SJSA1 (cell line): ENCODE results near the gene CDKN2A. TPM values are rescaled to one million over a fixed set of nuclear protein-coding genes. Genes with fewer than 3 reads are reported as not detected.

Experiments
- DNase-seq, 2 experiments: peaks; one replicate each; pipeline ENCODE4 v3.0.0-alpha.2; 2015 to 2020; ENCODE audit warnings: low spot score in 2 of 2, low read depth in 1 of 2
- H3K27ac ChIP-seq: fragments of 250-450 bp; sonication (Bioruptor Pico); 2 replicates; pipeline ENCODE4 v1.5.1; 2020; ENCODE audit warnings: mild to moderate bottlenecking, moderate library complexity
- H3K27me3 ChIP-seq: fragments of 250-450 bp; sonication (Bioruptor Pico); replicated peaks from 2 replicates; pipeline ENCODE4 v1.5.1; 2020; ENCODE audit warnings: mild to moderate bottlenecking, moderate library complexity
- H3K36me3 ChIP-seq: fragments of 250-450 bp; sonication (Bioruptor Pico); 2 replicates; pipeline ENCODE4 v1.5.1; 2020; ENCODE audit warnings: mild to moderate bottlenecking
- H3K4me1 ChIP-seq: fragments of 250-450 bp; sonication (Bioruptor Pico); replicated peaks from 2 replicates; pipeline ENCODE4 v1.6.1; 2021; ENCODE audit warnings: mild to moderate bottlenecking
- H3K4me3 ChIP-seq: fragments of 250-450 bp; sonication (Bioruptor Pico); 2 replicates; pipeline ENCODE4 v1.5.1; 2020; ENCODE audit warnings: mild to moderate bottlenecking
- H3K9me3 ChIP-seq: fragments of 250-450 bp; sonication (Bioruptor Pico); replicated peaks from 2 replicates; pipeline ENCODE4 v1.5.1; 2020; ENCODE audit warnings: mild to moderate bottlenecking
- total RNA-seq: library from RNA; depleted of rRNA; stranded (reverse); fragments of >200 nt; shearing (Covaris generic); gene quantifications from 2 replicates; pipeline ENCODE4 v1.2.3, GENCODE V29; 2014

Gene CDKN2A
- total RNA-seq, 1 experiment from 2014 or later: 198 TPM

DNA sequence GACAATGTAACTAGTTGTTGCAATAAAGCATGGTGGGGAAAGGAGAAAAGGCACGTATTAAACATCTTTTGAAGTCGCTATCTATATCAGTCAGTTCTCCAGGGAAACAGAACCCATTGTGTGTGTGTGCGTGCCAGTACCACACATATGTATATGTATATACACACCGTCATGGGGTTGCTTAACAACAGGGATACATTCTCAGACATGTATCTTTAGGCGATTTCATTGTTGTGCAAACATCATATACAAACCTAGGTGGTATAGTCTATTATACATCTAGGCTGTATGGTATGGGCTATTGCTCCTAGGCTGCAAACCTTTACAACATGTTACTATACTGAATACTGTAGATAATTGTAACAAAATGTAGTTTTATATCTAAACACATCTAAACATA, 2.7 kb upstream of the CDKN2A start:
- H3K4me1 ChIP-seq: peaks cover 23% of the 10 kb centered on the region
- H3K4me3 ChIP-seq: peak overlapping the region; percentile 80
- peaks cover 29% of the 10 kb centered on the region for H3K36me3 ChIP-seq
- H3K27ac ChIP-seq: 0 out of 2 replicates have a peak overlapping the region, but pooled peaks have one; percentile 94
- no peaks in the 10 kb centered on the region for H3K9me3 ChIP-seq
- no peak for DNase-seq
- H3K27me3 ChIP-seq: no peaks in the 10 kb centered on the region

DNA sequence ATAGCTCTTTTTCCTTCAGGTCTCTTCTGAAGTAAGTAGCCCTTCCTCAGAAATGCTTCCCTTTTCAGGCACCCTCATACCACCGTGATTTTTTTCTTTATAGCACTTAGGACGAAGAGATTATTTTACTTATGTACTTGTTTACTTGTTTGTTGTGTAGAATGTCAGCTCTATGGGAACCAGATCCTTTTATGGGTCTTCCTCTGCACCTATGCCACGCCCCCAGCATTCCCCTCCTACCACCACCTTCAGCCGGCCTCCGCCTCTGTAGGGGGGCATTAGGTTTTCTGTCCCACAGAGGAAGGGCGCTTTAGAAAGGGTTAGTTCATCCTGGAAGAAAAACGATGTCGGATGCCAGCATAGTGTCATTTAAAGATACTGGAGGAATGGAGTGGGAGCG, 2.2 kb upstream of the CDKN2A start:
- H3K4me3 ChIP-seq: peak overlapping the region; percentile 80
- no peaks in the 10 kb centered on the region for H3K27me3 ChIP-seq
- H3K4me1 ChIP-seq: peaks cover 23% of the 10 kb centered on the region
- peaks cover 29% of the 10 kb centered on the region for H3K36me3 ChIP-seq
- no peaks in the 10 kb centered on the region for H3K9me3 ChIP-seq
- H3K27ac ChIP-seq: peak overlapping the region; percentile 94
- DNase-seq: peak in 1 of 2 experiments; percentile 51

DNA sequence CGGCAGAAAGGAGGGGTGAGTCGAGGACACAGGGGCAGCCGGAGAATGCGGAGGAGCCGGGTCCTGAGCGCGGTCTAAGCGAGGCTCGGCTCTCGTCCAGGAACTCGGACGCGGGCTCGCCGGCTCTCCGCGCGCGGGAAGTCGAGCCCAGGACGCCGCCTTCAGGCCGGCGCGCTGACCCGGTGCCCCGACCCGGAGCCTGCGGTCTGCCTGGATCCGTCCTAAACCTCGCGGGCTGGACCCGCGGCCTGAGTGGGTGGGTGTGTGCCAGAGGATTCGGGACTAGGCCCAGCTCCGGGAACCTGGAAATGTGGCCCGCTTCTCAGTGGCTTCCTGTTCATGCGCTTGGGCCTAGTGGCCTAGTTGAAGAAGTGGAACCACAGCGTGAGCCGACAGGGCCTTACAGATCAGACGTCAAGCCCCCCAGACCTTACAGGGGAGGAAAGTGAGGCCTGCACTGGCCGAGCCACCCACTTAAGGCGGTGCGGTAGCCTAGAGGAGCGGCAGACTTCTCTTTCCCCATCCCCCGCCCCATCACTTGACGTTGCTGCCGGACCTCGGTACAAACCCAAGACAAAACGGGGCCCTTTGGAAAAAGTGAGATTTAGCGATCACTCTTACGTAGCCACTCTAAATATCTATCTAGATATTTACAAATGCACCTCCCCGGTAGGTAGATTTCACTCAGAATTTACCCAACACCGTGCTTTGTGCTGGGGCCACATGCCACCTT, 1.6 kb upstream of the CDKN2A start:
- no peaks in the 10 kb centered on the region for H3K9me3 ChIP-seq
- H3K27ac ChIP-seq: peak overlapping the region; percentile 94
- peaks cover 23% of the 10 kb centered on the region for H3K4me1 ChIP-seq
- H3K36me3 ChIP-seq: peaks cover 29% of the 10 kb centered on the region
- H3K27me3 ChIP-seq: no peaks in the 10 kb centered on the region
- H3K4me3 ChIP-seq: peak overlapping the region; percentile 80
- peak; percentile 48 to 58 for DNase-seq

DNA sequence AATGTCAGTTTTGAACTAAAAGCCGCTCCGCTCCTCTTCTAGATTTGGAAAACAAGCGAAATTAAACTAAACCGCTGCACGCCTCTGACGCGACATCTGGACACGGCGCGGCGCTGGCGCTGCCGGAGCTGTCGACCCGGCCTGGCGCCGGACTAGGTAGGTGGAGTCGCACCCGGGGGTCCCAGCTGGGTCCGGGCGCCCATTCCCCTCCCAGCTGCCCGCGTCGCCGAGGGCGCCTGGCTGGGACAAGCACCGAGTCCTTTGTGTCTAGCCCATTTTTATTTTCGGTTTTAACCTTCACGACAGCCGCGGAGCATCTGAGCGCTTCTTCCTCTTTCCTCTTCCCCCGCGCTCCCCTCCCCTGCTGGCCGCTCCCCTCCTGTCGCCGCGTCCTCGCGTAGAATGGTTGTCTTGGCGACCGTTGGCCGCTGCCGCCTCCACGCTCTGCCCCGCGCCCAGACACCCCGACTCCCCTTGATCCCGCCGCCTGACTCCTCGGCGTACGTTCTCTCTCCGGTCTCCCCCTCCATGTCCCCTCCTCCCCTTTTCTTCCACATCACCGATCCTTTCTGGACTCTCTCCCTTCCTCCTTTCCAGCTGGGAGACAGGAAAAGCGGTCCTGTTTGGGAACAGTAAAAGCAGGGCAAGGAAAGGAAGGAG, 944 bp upstream of the CDKN2A start:
- H3K9me3 ChIP-seq: no peaks in the 10 kb centered on the region
- no peaks in the 10 kb centered on the region for H3K27me3 ChIP-seq
- H3K27ac ChIP-seq: peak overlapping the region; percentile 94
- peak overlapping the region; percentile 80 for H3K4me3 ChIP-seq
- DNase-seq: peak; percentile 73 to 74
- peaks cover 32% of the 10 kb centered on the region for H3K36me3 ChIP-seq
- H3K4me1 ChIP-seq: peaks cover 23% of the 10 kb centered on the region

DNA sequence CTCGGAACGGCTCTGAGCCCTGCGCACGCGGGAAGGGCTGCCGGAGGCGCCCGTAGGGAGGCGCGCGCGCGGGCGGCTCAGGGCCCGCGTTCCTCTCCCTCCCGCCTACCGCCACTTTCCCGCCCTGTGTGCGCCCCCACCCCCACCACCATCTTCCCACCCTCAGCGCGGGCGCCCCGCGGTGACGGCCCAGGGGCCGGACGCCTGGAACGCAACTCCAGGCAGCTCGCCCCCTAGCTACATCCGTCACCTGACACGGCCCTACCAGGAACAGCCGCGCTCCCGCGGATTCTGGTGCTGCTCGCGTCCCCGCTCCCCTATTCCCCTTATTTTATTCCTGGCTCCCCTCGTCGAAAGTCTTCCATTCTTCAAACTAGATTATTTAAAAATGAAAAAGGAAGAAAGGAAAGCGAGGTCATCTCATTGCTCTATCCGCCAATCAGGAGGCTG, 389 bp upstream of the CDKN2A start, which contains the start of gene CDKN2B-AS1:
Gene CDKN2B-AS1, plus strand, starts transcription at position 236 of the 450 bp plus-strand sequence.
- Histone ChIP-seq H3K4me3 (peak within 1 kb of the TSS; percentile 80), H3K27me3 (no peaks in the 10 kb centered on the region), H3K36me3 (peaks cover 35% of the 10 kb centered on the region), H3K4me1 (peaks cover 23% of the 10 kb centered on the region), H3K27ac (peak within 1 kb of the TSS; percentile 94), H3K9me3 (no peaks in the 10 kb centered on the region)
- DNase-seq: peak; percentile 80

DNA sequence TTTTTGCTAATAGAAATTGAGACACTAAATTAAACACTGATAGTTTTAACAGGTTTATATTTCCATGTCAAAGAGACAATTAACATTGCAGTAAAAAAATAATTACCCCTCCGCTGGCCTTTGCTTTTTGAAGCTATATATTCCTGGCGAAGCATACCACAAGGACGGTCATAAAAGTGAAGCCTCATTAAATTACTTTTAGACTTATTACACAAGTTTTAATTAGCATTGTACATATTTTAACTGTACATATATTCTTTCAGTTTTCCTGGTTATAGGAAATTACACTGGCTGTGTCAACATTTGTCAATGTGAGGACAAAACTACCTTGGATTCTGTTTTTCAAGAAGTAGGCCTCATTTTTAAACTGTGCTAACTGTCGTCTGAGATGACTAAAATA, 1.2 kb downstream of the CDKN2A start:
- H3K9me3 ChIP-seq: no peaks in the 10 kb centered on the region
- H3K27me3 ChIP-seq: no peaks in the 10 kb centered on the region
- peaks cover 38% of the 10 kb centered on the region for H3K36me3 ChIP-seq
- DNase-seq: no peak
- H3K4me3 ChIP-seq: peak overlapping the region; percentile 80
- peaks cover 32% of the 10 kb centered on the region for H3K4me1 ChIP-seq
- H3K27ac ChIP-seq: peak overlapping the region; percentile 77

DNA sequence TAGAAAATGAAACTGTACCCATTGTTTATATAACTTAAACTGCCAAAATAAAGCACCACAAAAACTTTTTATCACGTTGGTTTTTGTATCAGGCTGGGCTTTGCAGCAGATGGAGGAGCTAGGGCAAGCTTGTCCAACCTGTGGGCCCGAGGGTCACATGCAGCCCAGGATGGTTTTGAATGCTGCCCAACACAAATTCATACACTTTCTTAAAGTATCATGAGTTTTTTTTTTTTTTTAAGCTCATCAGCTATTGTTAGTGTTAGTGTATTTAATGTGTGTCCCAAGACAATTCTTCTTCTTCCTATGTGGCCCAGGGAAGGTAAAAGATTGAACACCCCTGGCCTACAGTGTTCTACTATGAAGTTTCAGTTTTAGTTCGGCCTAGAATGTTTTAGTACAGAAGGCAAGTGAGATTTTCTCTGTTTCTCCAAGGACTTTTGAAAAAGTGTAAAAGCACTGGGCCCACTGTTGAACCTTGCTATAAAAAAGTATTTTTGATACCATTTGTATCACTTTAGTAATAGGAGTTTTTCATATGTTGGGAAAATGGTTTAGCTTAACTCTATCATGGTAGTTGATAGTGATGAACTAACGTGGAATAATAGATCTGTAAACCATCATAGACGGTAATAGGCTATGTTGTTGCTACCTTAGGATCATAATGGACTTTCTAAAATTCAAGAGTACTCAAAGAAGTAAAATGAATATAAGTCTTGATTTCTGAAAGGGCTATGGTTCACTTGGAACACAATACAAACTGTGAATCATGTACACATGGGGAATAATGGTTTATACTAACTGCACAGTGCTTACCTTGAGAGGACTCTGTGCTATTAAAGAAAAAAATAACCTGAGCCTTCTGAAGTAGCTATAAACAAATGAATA, 2.9 kb downstream of the CDKN2A start:
- peaks cover 24% of the 10 kb centered on the region for H3K36me3 ChIP-seq
- H3K27me3 ChIP-seq: no peaks in the 10 kb centered on the region
- H3K4me1 ChIP-seq: peaks cover 18% of the 10 kb centered on the region
- peak overlapping the region; percentile 80 for H3K4me3 ChIP-seq
- DNase-seq: peak in 1 of 2 experiments; percentile 65
- peak overlapping the region; percentile 77 for H3K27ac ChIP-seq
- H3K9me3 ChIP-seq: no peaks in the 10 kb centered on the region

DNA sequence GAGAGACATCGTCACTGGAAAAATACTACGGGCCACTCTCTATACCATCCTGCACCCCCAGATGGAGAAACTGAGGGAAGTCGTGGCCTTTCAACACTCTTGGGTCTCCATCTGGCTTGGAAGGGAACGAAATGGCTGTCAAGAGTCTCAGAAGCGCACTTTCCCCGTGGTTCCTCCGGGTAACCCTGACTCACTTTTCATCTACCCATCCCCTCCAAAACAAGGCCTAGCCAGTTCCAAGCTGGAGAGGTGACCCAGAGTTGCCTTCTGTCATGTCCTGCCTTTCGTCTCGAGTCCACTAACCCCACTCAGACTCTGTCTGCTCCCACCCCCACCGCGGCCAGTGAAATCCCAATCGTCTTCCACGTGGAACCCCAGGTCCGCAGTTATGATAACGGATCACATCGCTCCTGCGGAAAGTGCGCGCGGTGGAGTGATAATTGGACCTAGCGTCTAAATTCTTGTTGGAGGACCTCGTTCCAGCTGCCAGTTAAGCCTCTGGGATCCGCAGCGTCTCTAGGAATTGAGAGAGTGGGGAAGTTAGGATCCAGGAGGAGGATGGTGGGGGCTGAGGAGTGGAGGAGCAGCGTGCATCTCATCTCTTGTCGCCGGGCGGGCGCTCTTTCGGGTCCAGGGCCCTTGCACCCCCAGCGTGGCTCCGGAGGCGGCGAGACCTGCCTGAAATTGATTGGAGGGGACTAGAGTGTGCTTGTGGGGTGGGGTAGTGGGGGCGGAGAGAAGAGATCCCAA, 4.6 kb downstream of the CDKN2A start:
- Histone ChIP-seq H3K27ac (no peak overlapping the region), H3K27me3 (no peaks in the 10 kb centered on the region), H3K4me3 (no peak overlapping the region), H3K4me1 (peaks cover 18% of the 10 kb centered on the region), H3K9me3 (no peaks in the 10 kb centered on the region), H3K36me3 (peaks cover 16% of the 10 kb centered on the region)
- DNase-seq: no peak

DNA sequence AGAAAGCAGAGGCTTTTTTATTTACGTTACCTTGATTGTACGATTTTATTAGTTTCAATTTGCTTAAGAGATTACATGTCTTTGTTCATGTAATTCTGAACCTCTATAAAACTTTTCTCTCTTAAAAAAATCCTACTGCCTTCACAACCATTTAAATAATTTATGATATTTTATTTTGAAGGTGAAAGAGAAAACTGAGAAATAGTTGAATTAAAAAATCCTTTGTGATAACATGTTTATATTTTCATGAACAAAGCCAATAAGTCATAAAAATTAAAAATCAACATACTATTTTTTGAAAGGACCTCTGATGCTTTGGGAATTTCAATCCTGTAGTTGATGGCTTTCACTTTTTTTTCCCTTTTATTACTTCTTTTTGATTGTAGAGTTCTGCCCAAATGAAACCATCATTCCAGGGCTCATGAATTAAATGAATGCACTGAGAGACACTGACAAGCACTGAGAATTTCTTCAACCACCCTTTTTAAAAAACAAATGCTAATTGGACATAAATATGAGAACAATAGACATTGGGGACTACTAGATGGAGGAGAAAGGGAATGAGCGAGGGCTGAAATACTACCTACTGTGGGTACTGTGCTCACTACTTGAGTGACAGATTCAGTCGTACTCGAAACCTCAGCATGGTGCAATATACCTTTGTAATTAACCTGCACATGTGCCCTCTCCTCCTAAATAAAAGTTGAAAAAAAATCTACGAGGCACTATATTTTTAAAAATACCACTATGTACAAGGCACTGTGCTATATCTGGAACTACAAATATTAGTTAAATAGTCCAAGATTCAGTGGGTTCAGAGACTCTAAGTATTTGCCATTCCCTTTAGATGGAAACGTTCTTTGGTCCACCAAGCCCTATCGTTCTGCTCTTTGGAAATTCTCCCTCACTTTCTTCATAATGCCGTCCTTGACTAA, 5.9 kb downstream of the CDKN2A start:
- DNase-seq: peak in 1 of 2 experiments; percentile 53

DNA sequence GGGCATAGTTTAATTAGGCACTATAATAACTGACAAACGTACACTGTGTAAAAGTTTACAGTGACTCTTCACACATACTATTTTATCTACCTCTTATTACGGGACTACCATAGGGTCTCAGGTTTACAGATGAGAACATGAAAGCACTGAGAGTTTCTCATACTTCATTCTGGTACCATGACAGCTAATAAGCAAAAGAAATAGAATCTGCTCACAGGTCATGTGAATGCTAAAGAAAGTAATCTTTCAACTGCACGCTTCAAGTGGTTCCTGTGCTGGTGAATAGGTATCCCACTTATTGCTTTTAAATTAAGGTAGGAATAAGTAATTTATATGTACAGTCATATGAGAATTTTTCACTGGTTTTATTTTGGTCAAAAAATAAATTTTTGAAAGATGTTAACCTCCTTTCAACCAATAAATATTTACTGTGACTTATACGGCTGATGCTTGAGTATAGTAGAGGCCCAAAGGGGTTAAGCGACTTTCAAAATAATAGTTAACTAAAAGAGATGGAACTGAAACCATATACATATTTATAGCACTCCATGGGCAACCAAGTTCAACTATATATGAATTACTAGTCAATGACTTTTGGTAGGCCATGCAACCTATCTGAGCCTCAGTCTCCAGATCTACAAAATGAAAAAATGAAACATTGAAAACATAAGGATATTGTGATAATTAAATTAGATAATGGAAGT, 8.1 kb downstream of the CDKN2A start:
- DNase-seq: no peak
- no peaks in the 10 kb centered on the region for H3K27me3 ChIP-seq
- peaks cover 18% of the 10 kb centered on the region for H3K4me1 ChIP-seq
- no peaks in the 10 kb centered on the region for H3K9me3 ChIP-seq
- H3K27ac ChIP-seq: peak overlapping the region; percentile 81
- no peak overlapping the region for H3K4me3 ChIP-seq
- peaks cover 12% of the 10 kb centered on the region for H3K36me3 ChIP-seq

More for the DNA sequence above, 5.9 kb downstream of the CDKN2A start:
- peaks cover 18% of the 10 kb centered on the region for H3K4me1 ChIP-seq
- peak overlapping the region; percentile 81 for H3K27ac ChIP-seq
- no peaks in the 10 kb centered on the region for H3K9me3 ChIP-seq
- H3K36me3 ChIP-seq: peaks cover 14% of the 10 kb centered on the region
- no peaks in the 10 kb centered on the region for H3K27me3 ChIP-seq
- peak overlapping the region; percentile 17 for H3K4me3 ChIP-seq

DNA sequence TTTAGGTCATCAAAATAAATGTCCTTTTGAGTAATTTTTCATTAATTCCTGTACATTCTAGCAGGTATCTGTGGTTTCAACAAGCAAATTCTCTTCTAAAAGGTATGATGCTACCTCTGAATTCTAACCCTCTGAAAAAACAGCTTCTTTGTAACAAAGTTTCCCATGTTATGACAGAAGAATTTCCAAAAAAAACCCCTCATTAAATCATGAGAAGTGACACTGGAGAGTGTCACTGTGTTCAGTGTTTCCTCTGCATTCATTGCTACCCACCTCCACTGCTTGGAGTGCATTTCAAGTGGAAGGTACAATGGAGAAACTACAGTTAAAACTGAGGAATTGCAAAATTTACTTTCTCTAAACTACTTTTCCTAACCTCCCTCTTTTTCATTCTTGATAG, 10.1 kb downstream of the CDKN2A start:
- no peak for DNase-seq
- Histone ChIP-seq H3K9me3 (no peaks in the 10 kb centered on the region), H3K27me3 (no peaks in the 10 kb centered on the region), H3K4me3 (no peak overlapping the region), H3K4me1 (peaks cover 13% of the 10 kb centered on the region), H3K27ac (no peak overlapping the region), H3K36me3 (no peaks in the 10 kb centered on the region; the same call in 1 of the 2 replicates)

DNA sequence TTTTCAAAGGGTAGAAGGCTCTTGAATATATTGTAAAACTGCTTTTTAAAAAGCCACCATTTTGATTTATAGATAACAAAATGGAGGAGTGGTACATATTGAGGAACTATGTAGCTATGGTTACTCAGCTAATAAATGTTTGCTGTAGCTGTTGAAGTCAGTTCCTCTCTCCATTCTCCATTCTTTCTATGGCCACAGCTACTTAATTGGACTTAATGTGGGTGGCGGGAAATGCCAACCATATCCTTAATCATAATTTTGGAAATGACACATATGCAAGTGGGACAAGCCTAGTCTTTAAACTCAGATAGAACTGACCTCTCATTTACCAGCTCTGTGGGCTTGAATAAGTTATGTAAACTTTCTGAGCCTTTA, 10.6 kb downstream of the CDKN2A start:
- Histone ChIP-seq H3K4me1 (peaks cover 7% of the 10 kb centered on the region), H3K4me3 (no peak overlapping the region), H3K36me3 (no peaks in the 10 kb centered on the region; the same call in 1 of the 2 replicates), H3K27ac (no peak overlapping the region), H3K9me3 (no peaks in the 10 kb centered on the region), H3K27me3 (no peaks in the 10 kb centered on the region)
- DNase-seq: no peak
